HFFc6 (cell line): Measurements from ENCODE around the gene OXTR. TPM values are rescaled to one million over a fixed set of nuclear protein-coding genes. Genes with fewer than 3 reads are reported as not detected.
A peak's percentile ranks its signal among the peaks of the same experiment; 100 is the strongest.

Source experiments
- DNase-seq: peaks from one replicate; pipeline ENCODE4 v3.0.0-alpha.2; 2018
- H3K27ac Mint-ChIP-seq: 2 replicates; pipeline ENCODE4 v1.8.0; 2020; ENCODE audit warnings: mild to moderate bottlenecking, mixed read lengths
- H3K27me3 Mint-ChIP-seq: 2 replicates; pipeline ENCODE4 v1.8.0; 2021; ENCODE audit warnings: mild to moderate bottlenecking, moderate library complexity, mixed read lengths; ENCODE audit not compliant: insufficient read depth
- H3K36me3 Mint-ChIP-seq: 2 replicates; pipeline ENCODE4 v1.8.0; 2021; ENCODE audit warnings: low read depth, mixed read lengths
- H3K4me1 Mint-ChIP-seq: 2 replicates; pipeline ENCODE4 v1.8.0; 2020; ENCODE audit warnings: low read depth, mixed read lengths
- H3K4me3 Mint-ChIP-seq: 2 replicates; pipeline ENCODE4 v1.8.0; 2020; ENCODE audit warnings: mild to moderate bottlenecking, moderate library complexity, mixed read lengths
- H3K9me3 Mint-ChIP-seq: 2 replicates; pipeline ENCODE4 v1.8.0; 2020; ENCODE audit warnings: mild to moderate bottlenecking, mixed read lengths
- total RNA-seq, 6 experiments: library from RNA; stranded (reverse); fragmentation: NEBNext Ultra II Directional; extraction: Animal tissue kit (Norgen Biotek cat#: 25700); gene quantifications; 2 replicates in 1 of 6; 3 replicates in 5 of 6; pipeline ENCODE4 v1.2.3, GENCODE V29; 2021
- TF ChIP-seq, protein P1 (sequence below): fragments of 200-600 bp; sonication (generic); IDR thresholded peaks from 2 replicates; pipeline ENCODE4 v1.5.0; 2021; ENCODE audit warnings: antibody characterized with exemption, mild to moderate bottlenecking

The OXTR gene
- total RNA-seq, 6 experiments from 2014 or later, result 596 to 899 (median 635) TPM

DNA sequence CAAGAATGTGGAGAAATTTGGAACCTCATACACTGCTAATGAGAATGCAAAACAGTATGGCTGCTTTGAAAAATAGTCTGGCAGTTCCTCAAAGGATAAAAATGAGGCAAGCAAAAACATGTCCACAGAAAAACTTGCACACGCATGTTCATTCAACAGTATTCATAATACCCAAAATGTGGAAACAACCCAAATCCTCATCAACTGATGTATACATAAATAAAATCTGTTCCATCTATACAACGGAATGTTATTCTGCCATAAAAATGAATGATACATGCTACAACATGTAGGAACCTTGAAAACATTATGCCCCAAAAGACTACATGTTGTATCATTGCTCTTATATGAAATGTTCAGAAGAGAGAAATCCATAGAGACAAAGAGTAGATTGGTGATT, 36.4 kb upstream of the OXTR start:
- TF ChIP-seq, protein P1, sequence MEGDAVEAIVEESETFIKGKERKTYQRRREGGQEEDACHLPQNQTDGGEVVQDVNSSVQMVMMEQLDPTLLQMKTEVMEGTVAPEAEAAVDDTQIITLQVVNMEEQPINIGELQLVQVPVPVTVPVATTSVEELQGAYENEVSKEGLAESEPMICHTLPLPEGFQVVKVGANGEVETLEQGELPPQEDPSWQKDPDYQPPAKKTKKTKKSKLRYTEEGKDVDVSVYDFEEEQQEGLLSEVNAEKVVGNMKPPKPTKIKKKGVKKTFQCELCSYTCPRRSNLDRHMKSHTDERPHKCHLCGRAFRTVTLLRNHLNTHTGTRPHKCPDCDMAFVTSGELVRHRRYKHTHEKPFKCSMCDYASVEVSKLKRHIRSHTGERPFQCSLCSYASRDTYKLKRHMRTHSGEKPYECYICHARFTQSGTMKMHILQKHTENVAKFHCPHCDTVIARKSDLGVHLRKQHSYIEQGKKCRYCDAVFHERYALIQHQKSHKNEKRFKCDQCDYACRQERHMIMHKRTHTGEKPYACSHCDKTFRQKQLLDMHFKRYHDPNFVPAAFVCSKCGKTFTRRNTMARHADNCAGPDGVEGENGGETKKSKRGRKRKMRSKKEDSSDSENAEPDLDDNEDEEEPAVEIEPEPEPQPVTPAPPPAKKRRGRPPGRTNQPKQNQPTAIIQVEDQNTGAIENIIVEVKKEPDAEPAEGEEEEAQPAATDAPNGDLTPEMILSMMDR, result no peak
- Mint-ChIP-seq H3K36me3 (peaks cover 4% of the 10 kb centered on the region), H3K27ac (no peak overlapping the region), H3K27me3 (no peaks in the 10 kb centered on the region), H3K9me3 (peaks cover 2% of the 10 kb centered on the region; the same call in 1 of the 2 replicates), H3K4me3 (no peak overlapping the region), H3K4me1 (no peaks in the 10 kb centered on the region)
- DNase-seq, result no peak

GRCh38 chr3:8802256-8802655, 32.8 kb upstream of the OXTR start:
- Mint-ChIP-seq H3K36me3 (peaks cover 16% of the 10 kb centered on the region), H3K27ac (no peak overlapping the region), H3K4me3 (no peak overlapping the region), H3K9me3 (peaks cover 8% of the 10 kb centered on the region), H3K4me1 (peaks cover 23% of the 10 kb centered on the region), H3K27me3 (no peaks in the 10 kb centered on the region; the same call in 1 of the 2 replicates)
- no peak for DNase-seq
- TF ChIP-seq, protein P1, result no peak

DNA sequence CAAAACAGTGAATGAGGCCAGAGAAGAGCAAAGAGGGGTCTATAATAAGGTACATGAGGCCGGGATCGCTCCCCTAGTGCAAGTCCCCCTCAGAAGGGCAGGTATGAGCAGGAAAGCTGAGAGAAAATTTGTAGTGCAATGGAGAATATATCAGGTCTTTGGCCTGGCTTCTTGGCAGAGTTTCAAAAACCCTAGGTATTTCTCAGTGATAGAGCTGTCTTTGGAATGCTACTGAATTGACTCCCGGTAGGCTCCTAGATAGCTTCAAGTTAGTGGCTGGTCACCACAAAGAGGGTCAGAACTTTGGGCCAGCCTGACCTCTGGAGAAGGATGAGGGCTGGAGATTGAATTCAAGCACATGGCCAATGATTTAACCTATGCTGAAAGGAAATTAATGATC, 30.6 kb upstream of the OXTR start:
- Mint-ChIP-seq H3K27ac (no peak overlapping the region), H3K4me3 (no peak overlapping the region), H3K4me1 (peaks cover 23% of the 10 kb centered on the region), H3K27me3 (no peaks in the 10 kb centered on the region; the same call in 1 of the 2 replicates), H3K9me3 (peaks cover 8% of the 10 kb centered on the region), H3K36me3 (peaks cover 20% of the 10 kb centered on the region)
- no peak for DNase-seq
- TF ChIP-seq, protein P1, result no peak

DNA sequence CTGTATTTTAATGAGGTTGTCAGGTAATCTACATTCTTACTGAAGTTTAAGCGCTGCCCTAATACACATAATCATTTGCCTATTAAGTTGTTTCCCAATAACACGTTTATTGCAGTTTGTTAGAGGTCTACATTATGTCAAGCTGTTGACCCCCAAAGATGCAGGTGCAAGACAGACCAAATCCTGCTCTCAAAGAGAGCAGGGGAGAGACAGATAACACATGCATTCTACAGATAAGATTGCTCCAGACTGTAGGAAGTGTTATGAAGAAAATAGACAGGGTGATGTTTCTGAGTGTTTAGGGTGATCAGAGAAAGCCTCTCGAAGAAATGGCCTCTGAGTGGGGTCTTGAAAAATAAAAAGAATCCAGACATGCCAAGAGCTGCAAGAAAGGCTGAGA, 24.8 kb upstream of the OXTR start:
- H3K36me3 Mint-ChIP-seq, result peaks cover 13% of the 10 kb centered on the region
- H3K4me1 Mint-ChIP-seq, result peaks cover 41% of the 10 kb centered on the region
- H3K27ac Mint-ChIP-seq, result no peak overlapping the region
- DNase-seq, result no peak
- H3K27me3 Mint-ChIP-seq, result no peaks in the 10 kb centered on the region; the same call in 1 of the 2 replicates
- no peak overlapping the region for H3K4me3 Mint-ChIP-seq
- peaks cover 3% of the 10 kb centered on the region; the same call in 1 of the 2 replicates for H3K9me3 Mint-ChIP-seq
- TF ChIP-seq, protein P1, result no peak

- Mint-ChIP-seq H3K36me3 (peaks cover 20% of the 10 kb centered on the region), H3K4me3 (no peak overlapping the region; the same call in 1 of the 2 replicates), H3K27me3 (no peaks in the 10 kb centered on the region; the same call in 1 of the 2 replicates), H3K4me1 (peaks cover 32% of the 10 kb centered on the region), H3K27ac (peak overlapping the region; percentile 85), H3K9me3 (peaks cover 7% of the 10 kb centered on the region; the same call in 1 of the 2 replicates)
- DNase-seq, result peak; percentile 79
- TF ChIP-seq, protein P1, result no peak
Observed at GRCh38 chr3:8793242-8793641, 23.8 kb upstream of the OXTR start.
